Activated CD4-positive, CD25-positive, alpha-beta regulatory T cell treated with anti-CD3 and anti-CD28 coated beads, Interleukin-2, amount 50 U/mL, for 24 hours (primary cell): ENCODE measurements around the gene PTGIS.

Source experiments
- ATAC-seq, 2 donors: fragments of 150-1000 bp; cut with Tn5 transposase; one replicate each; pipeline ENCODE4 v1.10.0; 2021; ENCODE audit warnings: mild to moderate bottlenecking in 1 of 2, moderate library complexity in 1 of 2

PTGIS gene

DNA sequence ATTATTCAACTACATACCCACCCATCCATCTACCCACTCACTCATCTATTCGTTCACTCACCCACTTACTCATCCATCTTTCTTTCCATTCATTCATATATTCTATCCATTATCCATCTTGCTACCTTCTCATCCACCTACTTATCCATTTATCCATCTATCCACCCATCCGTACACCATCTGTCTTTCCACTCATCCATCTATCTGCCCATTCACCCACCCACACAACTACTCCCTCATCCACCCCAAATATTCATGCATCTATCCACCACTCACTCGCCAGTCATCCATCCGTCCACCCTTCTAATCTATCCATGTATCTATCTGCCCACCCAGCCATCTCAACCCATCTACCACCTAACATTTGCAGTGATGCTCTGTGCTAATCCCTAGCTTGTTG is 71.9 kb downstream of the PTGIS start:
- ATAC-seq: no peak

DNA sequence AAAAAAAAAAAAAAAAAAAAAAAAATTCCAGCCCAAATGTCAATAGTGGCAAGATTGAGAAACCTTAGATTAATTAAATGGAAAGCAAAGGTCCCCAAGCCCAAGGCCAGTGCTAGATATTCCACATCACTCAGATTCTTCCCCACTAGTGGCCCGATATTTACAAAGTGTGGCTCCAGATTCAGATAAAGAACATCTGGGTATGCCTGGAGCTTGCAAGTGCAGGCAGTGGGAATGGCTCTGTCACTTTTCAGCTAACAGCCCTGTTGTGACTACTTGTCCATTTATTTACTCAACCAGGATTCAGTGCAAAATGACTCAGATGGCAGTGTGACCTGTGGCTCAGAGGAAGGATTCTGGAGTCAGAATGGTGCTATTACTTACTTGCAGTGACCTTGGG is 77.2 kb downstream of the PTGIS start:
- ATAC-seq: no peak

DNA sequence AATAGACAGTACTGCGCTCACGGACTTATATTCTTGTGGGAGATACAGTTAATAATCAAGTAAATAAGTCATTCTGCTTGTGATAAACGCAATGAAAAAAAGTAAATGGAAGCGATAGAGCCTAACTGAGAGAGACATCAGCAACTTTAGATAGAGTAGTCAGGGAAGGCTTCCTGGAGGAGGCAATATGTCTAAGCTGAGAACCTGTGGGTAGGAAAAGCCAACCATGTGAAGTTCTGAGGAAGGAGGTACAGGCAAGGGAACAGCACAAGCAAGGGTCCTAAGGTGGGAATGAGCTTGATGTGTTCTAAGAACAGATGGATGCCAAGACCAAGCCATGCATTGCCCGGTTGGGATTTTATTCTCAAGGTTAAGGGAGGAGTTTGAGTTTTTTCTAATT is 78.2 kb downstream of the PTGIS start:
- no peak for ATAC-seq

DNA sequence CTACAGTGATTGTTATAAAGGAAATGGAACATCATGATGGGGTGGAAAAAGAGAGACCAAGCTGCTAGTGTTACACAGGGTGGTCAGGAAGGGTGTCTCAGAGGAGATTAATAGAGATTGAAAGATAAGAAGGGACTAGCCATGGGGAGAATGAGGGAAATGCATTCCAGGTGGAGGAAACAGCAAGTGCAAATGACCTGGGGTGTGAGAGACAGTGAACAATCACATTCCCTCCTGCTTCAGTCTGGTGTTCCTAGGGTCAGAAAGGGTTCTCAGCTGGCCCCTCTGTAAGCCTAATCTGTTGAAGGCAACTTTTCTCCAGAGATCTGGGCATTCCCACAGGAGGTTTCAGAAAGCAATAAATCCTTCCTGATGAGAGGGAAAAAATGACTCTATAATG is 81.9 kb downstream of the PTGIS start:
- no peak for ATAC-seq

DNA sequence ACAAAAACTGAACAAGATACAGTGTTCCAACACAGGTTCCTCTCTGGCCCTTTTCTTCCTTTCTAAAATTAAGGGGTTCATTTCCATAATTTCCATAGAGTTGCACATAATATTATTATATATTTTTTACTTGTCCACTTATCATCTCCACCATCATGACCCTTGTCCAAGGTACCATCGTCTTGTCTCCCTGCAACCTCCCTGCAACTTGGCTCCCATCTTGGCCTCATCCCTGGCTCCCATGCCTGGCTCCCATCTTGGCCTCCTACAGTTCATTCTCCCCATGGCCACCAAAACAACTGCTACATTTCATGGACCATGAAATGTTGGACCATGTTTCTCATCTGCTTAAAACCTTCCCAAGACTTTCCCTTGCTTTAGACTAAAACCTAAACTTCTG is 82.4 kb downstream of the PTGIS start:
- no peak for ATAC-seq

DNA sequence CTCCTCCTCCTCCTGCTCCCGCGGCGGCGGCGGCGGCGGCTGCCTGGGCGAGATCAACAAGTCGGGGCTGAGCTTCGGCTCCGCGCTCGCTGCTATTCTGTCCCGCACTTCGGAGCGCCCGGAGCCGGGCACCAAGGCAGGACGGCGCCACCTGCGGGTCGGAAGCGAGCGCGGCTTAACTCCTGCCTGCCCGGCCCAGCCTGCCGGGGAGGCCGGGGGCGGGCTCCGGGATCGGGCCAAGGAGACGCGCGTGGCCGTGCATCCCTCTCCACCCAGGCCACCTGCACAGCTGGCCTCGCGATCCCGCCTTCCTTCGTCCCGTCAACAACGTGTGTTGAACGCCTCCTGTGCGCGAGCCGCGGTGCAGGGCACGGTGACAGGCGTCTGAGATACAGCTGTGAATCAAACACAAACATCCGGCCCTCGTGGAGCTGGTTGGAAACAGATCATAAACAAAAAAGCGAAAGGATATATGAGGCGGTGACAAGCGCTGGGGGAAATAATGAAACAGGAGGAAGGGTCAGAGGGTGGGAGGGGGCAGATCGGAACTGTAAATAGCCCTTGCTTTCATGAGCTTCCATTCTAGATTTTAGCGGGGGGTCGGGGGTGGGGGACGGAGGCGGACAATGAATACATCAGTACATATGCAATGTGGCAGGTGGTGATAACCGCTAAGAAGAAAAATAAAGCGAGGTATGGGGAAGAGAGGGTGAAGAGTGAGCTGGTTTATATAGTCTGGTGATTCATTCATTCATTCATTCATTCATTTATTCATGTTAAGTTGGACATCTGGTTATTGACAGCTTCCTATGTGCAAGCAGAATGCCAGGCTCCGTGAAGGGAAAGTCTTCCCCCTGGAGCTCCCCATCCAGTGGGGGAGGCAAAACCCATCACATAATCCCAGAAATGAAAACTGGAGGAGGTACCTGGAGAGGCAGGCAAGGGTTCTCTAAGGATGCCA is 83.5 kb downstream of the PTGIS start:
- ATAC-seq: peak; percentile 80 to 89

DNA sequence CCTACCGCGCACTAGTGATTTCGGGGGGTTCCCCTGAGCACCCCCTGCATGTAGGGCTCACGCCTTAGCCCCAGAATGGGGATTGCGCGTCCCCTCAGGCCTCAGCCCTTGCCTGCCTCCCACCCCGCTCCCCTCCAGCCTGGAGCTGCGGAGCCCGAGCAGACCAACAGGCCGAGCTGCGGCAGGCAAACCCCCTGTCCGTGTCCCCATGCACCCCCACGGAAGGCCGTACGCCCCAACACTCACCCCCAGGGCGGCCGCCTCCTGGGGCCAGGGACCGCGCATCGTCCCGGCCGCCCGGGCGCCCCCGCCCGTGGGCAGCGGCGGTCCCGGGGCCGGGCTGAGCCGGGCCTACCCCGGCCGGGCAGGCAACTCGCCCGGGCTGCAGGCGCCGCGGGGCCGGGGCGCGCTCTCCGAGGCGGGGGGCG is 84.2 kb downstream of the PTGIS start:
- ATAC-seq: no peak

DNA sequence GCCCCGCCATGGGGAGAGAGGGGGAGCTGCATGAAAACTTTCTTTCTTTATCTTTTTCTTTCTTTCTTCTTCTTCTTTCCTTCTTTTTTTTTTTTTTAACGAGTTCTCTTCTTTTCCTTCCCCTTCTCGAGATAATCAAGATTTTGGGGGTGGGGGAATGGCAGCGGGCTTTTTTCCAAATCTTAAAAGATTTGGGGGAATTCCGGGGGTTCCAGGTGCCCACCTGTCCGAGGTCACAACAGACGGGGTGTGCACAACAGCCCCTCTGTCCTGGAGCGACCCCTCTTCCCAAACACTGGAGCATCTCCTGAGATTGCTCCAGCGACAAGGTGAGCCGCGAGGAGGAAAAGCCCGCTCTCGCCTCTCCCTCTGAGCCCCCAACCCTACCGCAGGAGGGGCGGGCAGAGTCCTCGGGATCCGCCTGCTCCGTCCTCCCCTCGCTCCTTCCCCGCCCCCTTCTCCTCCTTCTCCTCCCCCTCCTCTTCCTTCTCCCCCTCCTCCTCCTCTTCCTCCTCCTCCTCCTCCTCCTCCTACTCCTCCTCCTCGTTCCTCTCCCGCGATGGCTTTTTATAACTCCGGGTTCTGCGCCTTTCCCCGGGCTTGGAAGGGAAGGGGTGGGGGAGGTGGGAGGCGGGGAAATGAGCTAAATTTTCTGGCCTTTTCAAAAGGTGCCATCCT is 84.8 kb downstream of the PTGIS start:
- ATAC-seq: no peak

DNA sequence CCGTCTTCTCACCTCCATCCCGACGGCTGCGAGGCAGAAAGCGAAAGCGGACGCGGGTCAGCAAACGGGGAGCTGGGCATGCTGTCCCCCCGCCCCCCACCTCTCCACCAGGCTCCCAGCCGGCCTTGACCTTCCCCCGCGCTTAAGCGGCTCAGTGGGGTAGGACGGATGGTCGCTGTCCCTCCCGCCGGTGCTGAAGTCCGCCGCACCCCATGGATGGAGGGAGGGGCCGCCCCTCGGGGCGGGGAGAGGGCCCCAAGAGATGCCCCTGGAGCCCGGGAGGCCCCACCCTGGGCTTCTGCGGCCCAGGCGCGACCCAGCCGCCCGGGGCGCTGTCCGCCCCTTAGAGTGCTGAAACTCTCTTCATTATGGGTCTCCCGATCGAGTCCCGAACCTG is 85.3 kb downstream of the PTGIS start, which contains the start of gene KCNB1:
Gene KCNB1, minus strand, starts transcription at position 48 of the 397 bp plus-strand sequence. CDS start 188 bp downstream, outside the sequence.
- ATAC-seq: peak; percentile 19 to 22

DNA sequence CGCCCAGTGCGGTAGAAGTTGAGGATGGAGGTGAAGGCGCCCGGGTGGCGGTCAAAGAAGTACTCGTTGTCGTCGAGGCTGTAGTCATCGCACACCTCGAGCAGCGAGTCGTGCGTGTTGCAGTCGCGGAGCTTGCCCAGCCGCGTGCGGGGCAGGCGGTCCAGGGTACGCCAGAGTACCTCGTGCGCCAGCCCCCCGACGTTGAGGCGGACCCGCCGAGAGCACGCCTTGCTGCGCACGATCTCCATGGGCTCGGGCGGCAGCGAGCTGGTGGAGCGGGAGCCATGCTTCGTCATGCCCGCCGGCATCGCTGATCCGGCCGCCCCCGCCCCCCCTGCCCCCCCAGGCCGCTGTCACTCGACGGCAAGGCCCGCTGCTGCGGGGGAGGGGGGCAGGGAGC is 85.8 kb downstream of the PTGIS start:
- ATAC-seq: no peak

DNA sequence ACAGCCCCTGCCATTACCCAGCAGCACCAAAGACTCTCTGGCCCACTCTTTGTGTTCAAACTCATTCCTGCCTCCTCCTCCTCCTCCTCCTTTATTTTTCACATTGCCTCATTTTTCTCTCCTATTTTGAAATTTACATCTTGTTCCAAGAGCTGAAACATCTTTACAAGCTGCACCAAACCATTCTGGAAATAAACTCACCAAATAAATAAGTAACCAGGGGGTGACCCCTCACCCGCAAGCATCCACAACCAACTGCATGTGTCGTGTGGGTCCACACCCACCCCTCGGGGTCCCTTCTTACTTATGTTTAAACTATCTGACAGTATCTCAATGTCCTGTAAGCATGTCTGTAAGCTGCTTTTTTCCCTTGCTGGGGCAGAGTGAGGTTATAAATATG is 86.8 kb downstream of the PTGIS start:
- ATAC-seq: no peak

DNA sequence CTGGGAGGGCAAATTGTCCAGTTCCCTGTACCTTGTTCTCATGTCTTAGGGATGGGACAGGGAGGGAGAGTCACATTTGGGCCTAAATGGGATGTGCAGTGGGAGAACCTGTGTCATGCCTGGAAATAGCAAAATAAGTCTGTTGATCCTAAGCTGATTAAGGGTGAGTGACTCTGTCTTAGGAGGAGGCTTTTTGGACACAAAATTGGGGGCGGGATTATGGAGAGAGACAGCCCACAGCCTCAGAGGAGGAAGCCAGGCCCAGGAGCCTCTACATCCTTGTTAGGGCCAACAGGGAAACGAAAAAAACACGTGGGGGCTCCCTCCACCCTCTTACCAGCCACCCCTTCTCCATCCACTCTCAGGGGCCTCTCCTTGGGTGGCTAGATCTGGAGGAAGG is 87.7 kb downstream of the PTGIS start:
- ATAC-seq: no peak

DNA sequence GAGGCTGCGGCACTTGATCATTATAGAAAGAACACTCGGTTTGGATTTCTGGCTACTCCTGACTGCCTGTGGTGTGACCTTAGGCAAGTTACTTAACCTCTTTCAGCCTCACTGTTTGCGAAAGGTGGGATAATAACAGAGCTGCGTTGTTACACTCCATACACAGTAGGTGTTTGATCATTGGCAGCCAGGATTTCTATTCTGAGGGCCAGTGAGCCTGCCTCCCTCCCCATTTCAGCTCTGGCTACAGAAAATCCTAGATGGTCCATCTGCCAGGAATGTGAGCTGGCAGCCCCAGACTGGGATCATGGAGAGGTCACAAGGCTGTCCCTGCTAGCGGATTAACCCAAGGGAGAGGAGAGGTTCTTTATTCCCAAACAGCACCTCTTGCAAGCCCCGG is 88.2 kb downstream of the PTGIS start:
- ATAC-seq: no peak

DNA sequence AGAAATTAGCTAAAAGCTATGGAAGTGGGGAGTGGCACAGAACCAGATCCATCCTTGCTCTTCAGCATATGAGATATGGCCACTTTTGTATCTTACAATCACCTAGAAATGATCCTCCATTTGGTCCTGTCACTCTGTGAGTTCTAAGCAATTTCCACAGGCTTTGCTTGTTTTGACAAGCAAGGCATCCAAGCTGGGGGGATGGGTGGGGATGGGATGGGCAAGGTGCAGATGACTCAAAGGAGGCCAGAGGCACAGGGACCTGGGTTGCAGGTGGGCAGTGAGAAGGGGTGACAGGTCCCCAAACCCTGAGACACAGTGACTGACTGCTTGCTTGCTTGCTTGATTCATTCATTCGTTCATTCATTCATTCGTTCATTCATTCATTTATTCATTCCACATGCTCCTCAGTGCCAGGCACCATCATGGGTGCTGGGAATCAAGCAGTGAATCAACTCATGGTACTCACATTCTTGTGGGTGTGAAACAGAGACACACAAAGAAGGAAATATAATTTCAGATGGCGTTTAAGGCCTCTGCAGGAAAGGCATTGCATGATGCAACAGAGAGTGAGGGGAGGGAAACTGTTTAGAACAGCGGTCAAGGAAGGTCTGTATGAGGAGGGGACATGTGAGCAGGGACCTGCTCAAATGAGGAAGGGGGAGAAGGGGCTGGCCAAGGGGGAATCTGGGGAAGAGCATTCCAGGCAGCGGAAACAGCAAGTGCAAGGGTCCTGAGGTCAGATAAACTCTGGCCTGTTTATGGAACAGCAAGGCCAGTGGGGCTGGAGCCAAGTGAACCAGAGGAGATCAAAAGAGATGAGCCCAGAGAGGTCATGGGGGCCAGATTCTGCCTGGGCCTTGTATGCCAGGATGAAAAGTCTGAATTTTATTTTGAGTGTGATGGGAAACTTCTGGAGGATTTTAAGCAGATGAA is 88.9 kb downstream of the PTGIS start:
- ATAC-seq: no peak

DNA sequence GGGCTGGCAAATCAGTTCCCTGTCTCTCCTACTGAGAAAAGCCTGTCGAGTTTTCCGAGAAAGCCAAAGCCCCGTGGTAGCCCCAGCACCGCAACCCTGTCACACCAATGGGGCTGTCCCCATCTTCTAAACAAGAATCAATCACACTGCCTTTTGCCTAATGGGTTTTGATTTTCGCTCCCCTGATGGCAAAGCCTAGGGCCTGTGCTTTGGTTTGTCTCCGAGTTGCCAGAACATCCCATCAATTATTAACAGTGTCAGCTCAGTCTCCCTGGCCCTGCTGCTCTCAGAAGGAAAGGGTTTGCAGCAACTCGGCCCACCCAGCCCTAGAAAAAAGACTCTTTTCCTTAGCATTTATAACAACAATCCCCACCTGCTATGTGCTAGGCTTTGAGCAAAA is 89.7 kb downstream of the PTGIS start:
- ATAC-seq: no peak

DNA sequence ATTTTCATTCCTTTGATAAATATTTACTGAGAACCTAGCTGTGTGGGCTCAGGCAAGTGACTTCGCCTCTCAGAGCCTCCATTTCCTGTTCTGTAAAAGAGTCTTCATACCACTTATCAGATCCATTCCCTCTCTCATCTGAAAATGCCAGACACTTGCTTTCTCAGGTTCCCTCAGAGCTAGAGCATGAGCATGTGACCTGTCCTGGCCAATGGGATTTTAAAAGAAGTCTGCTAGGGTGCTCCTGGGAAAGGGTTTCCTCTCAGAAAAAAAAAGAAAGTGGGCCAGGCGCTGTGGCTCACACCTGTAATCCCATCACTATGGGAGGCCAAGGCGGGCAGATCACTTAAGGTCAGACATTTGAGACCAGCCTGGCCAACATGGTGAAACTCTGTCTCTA is 90.7 kb downstream of the PTGIS start:
- ATAC-seq: no peak

DNA sequence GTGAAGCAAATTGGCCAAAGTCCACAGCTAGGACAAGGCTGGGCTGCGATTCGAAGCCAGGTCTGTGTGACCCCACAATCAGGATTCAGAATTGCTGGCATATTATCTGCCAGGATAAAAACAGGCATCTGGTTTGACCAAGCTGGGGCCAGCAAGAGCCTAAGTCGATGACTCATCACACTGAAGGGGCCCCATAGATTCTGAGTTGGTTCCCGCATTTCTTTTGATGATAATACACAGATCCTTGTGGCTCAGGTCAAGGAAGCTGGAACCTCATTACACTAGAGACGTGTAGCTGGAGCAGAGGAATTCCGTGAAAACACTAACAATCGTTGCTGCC is 92.0 kb downstream of the PTGIS start:
- no peak for ATAC-seq

DNA sequence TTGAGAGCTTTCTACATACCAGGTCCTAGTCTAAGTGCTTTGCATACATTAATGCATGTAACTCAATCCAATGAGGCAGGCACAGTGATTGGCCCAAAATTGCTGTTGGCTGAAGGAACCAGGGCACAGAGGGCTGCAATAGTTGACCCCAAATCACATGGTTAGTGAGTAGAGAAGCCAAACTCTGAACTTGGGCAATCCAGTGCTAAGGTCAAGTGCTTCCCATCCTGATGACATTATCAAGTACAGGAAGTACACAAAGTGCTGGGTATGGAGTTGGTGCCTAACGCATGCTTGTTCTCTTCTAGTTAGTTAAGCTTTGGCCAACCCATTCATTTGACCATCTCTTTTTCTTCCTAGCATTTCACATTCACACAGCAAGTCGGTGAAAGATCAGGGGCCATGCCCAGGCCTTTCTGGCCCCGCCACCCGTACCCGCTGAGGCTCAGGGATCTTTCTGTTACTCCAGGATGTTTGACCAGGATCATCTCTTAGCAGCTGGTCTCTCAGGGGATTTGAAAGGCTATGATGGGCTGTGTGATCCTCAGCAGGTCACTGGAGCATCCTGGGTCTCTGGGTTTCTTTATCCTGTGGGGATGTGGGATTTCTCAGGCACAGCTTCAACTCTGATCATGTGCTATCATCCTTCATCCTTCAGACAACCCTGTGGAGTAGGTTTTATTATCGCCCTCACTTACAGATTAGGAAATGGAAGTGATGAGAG is 92.5 kb downstream of the PTGIS start:
- no peak for ATAC-seq

DNA sequence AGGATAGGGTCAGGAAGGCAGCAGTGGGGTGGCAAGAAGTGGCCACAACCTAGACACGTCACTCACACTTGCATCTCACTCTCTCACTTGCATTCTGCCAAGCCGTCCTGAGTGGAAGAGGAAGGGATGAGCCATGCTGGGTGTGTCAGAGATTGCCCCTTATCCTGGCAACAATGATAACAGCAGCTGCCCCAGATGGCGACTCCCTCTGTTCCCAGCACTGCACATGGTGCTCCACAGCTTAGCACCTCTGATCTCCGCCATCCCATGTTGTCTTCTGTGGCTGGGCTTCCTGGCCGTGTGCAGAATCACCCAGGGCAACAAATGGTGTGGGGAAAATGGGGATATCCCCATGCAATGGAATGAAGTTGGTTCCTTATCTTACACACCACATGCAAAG is 96.5 kb downstream of the PTGIS start:
- no peak for ATAC-seq

DNA sequence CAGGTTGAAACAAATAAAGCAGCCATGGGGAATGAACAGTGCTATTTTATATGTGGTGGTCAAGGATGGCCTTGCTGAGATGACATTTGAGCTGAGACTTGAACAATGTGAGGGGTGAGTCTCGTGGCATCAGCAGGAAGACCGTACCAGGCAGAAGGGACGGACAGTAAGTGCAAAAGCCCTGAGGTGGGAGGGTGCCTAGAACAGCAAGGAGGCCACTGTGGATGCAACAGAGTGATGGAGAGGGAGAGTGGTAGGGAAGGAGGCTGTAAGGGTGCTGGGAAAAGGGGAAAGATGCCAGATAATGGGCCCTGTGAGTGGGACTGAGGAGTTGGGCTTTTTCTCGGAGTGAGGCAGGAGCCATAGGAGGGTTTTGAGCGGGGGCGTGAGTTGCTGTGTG is 97.0 kb downstream of the PTGIS start:
- ATAC-seq: no peak

DNA sequence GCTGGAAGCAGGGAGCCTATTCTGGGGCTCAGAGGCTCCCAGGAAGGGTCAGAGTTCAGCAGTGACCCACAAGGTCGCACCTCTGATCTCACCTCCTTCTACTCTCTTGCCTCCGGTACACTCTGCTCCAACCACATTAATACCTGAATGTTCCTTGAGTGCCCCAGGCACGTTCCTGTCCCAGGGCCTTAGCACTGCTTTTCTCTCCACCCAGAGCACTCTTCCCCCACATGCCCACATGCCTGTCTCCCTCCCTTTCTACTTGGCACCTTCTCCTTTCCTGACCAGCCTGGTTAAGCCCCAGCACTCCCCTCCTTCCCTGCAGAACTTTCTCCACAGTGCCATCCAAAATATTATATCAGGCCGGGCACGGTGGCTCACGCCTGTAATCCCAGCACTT is 98.9 kb downstream of the PTGIS start:
- no peak for ATAC-seq

DNA sequence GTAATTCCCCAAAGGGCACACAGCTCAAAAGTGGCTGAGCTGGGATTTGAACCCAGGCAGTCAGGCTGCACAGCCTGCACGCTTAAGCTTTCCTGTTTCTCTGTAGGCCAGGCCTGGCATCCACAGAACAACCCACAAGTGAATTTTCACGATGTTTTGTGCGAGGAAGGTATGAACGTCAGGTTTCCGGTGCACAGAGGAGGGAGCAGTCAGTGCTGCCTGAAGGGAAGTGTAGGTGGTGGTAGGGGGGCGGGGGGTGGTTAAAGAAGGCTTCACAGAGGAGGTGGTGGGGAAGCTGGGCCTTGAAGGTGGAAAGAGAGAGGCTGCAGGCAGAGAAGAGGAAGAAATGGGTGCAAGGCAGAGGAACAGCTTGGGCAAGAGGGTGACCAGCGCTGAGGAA is 99.5 kb downstream of the PTGIS start:
- no peak for ATAC-seq
